Panc1 (cell line): ENCODE results near the gene HGF. TPM values are rescaled to one million over a fixed set of nuclear protein-coding genes. Genes with fewer than 3 reads are reported as not detected.

ENCODE experiments used
- ATAC-seq: fragments of 200-7000 bp; cut with Tn5 transposase; 2 replicates; pipeline ENCODE4 v1.9.1; 2020; ENCODE audit warnings: mild to moderate bottlenecking, moderate library complexity
- BruUV-seq: library from RNA; stranded (reverse); fragments of 400-500 nt; replicated peaks from 2 replicates; lab custom pipeline; 2021; lab: Mats Ljungman, UMichigan
- CTCF ChIA-PET: fragments of 300-600 bp; sonication (Branson Sonifier 250); formaldehyde crosslinking; loops from one replicate; lab custom pipeline; 2022; ENCODE audit warnings: antibody characterized with exemption; lab: Charles Lee
- POLR2A ChIA-PET: fragments of 300-600 bp; sonication (Branson Sonifier 250); formaldehyde crosslinking; loops from one replicate; lab custom pipeline; 2022; ENCODE audit warnings: antibody characterized with exemption; lab: Charles Lee
- DNase-seq: peaks from one replicate; pipeline ENCODE4 v3.0.0-alpha.2; 2010; ENCODE audit warnings: low read depth, low spot score
- H3K27ac ChIP-seq: 2 replicates; pipeline ENCODE4 v1.5.1; 2011; ENCODE audit warnings: mild to moderate bottlenecking, low read length, inconsistent platforms
- H3K27me3 ChIP-seq: fragments of 200-500 bp; sonication (Bioruptor generic); 2 replicates; pipeline ENCODE4 v1.6.0; 2014; ENCODE audit warnings: low read length, inconsistent platforms; ENCODE audit not compliant: control insufficient read depth, insufficient read depth
- H3K36me3 ChIP-seq: fragments of 200-500 bp; sonication (Bioruptor generic); 2 replicates; pipeline ENCODE4 v1.5.1; 2014; ENCODE audit warnings: inconsistent platforms, mild to moderate bottlenecking, low read length, moderate library complexity; ENCODE audit not compliant: control insufficient read depth, insufficient read depth
- H3K4me1 ChIP-seq: 2 replicates; pipeline ENCODE4 v1.5.1; 2011; ENCODE audit warnings: inconsistent platforms, mild to moderate bottlenecking, low read length, moderate library complexity; ENCODE audit not compliant: control insufficient read depth, insufficient read depth
- H3K4me3 ChIP-seq, 2 experiments: 2 replicates each; pipeline ENCODE4 v1.5.1; 2011 to 2012; ENCODE audit warnings: low read depth in 2 of 2, low read length in 2 of 2, mild to moderate bottlenecking in 2 of 2, inconsistent platforms in 1 of 2, moderate library complexity in 1 of 2
- H3K9me3 ChIP-seq: fragments of 200-500 bp; sonication (Bioruptor generic); 2 replicates; pipeline ENCODE4 v1.5.1; 2014; ENCODE audit warnings: low read depth, mild to moderate bottlenecking, inconsistent platforms, low read length, moderate library complexity; ENCODE audit not compliant: control insufficient read depth, insufficient read depth
- CTCF ChIP-seq: fragments of 450-650 bp; IDR thresholded peaks from 2 replicates; pipeline ENCODE4 v1.5.1; 2017; ENCODE audit warnings: mild to moderate bottlenecking
- POLR2AphosphoS5 ChIP-seq: IDR thresholded peaks from 2 replicates; pipeline ENCODE4 v1.6.1; 2012; ENCODE audit warnings: mild to moderate bottlenecking, low read depth, low read length, moderate library complexity
- REST ChIP-seq, 2 experiments: IDR thresholded peaks; 2 replicates each; pipeline ENCODE4 v1.6.1; 2011 to 2012; ENCODE audit warnings: low read depth in 2 of 2, control low read depth in 1 of 2, low read length in 1 of 2, mild to moderate bottlenecking in 1 of 2, moderate library complexity in 1 of 2; ENCODE audit not compliant: insufficient read depth in 1 of 2
- SIN3A ChIP-seq: IDR thresholded peaks from 2 replicates; pipeline ENCODE4 v1.6.1; 2012; ENCODE audit warnings: low read depth, mild to moderate bottlenecking, low read length, moderate library complexity, borderline replicate concordance; ENCODE audit not compliant: insufficient read depth
- TCF7L2 ChIP-seq: IDR thresholded peaks from 2 replicates; pipeline ENCODE4 v1.6.1; 2011; ENCODE audit warnings: mild to moderate bottlenecking, low read depth, low read length, inconsistent platforms
- in situ Hi-C: cut with HindIII; loops from 2 replicates; pipeline ENCODE4 v1.10.0; 2016; ENCODE audit warnings: low sequenced_read_pairs, low pct_unique_long_range_greater_than_20kb
- intact Hi-C: fragments of 100-400 bp; cut with micrococcal nuclease; formaldehyde crosslinking; loops from one replicate; pipeline ENCODE4 v1.10.0; 2022; ENCODE audit not compliant: unreplicated experiment
- total RNA-seq: library from RNA; stranded (reverse); gene quantifications from one replicate; pipeline ENCODE4 v1.2.1, GENCODE V29; 2021; ENCODE audit not compliant: unreplicated experiment

Gene HGF
- total RNA-seq, 1 experiment from 2014 or later = 0.49 TPM

- intact Hi-C loops (loop anchor here (1.0 kb wide), 1 partner anchor 218 kb away; no protein-coding TSS in a partner anchor), in situ Hi-C loops (no loop called here)
- H3K4me1 ChIP-seq = no peaks in the 10 kb centered on the region; the same call in 1 of the 2 replicates
- POLR2A ChIA-PET = no interaction called here
- no peaks in the 10 kb centered on the region for H3K9me3 ChIP-seq
- no TSS peak for BruUV-seq
- CTCF ChIA-PET = interaction anchor here (1.5 kb wide), 1 partner anchor 215 kb away, joined by 7 read pairs; no protein-coding TSS in a partner anchor
- TF ChIP-seq REST (IDR thresholded peaks at IDR 0.05; ENCODE audit: insufficient read depth in 1 of 2, low read depth in 2 of 2, low read length in 1 of 2) (no peak), POLR2AphosphoS5 (no peak), TCF7L2 (no peak), CTCF (peak; percentile 79)
- no peaks in the 10 kb centered on the region for H3K36me3 ChIP-seq
- no peak overlapping the region for H3K27ac ChIP-seq
- H3K27me3 ChIP-seq = no peaks in the 10 kb centered on the region
- DNase-seq = peak; percentile 81
- H3K4me3 ChIP-seq = no peak overlapping the region
- peak; percentile 90 for ATAC-seq
These were observed 53.8 kb downstream of the HGF start for GRCh38 chr7:81715984-81716588.

GRCh38 chr7:81714306-81714705 lies 55.5 kb downstream of the HGF start:
- no peak for TF ChIP-seq CTCF
- no peak for TF ChIP-seq REST (IDR thresholded peaks at IDR 0.05; ENCODE audit: insufficient read depth in 1 of 2, low read depth in 2 of 2, low read length in 1 of 2)
- no peak for TF ChIP-seq POLR2AphosphoS5
- TF ChIP-seq TCF7L2 = no peak
- TF ChIP-seq SIN3A = no peak
- no peaks in the 10 kb centered on the region for H3K9me3 ChIP-seq
- intact Hi-C loops = no loop called here
- no TSS peak for BruUV-seq
- in situ Hi-C loops = no loop called here
- ATAC-seq (no peak), DNase-seq (no peak)
- no peak overlapping the region for H3K27ac ChIP-seq
- H3K27me3 ChIP-seq = no peaks in the 10 kb centered on the region
- no peaks in the 10 kb centered on the region; the same call in 1 of the 2 replicates for H3K4me1 ChIP-seq
- H3K36me3 ChIP-seq = no peaks in the 10 kb centered on the region
- ChIA-PET CTCF (no interaction called here), POLR2A (no interaction called here)
- H3K4me3 ChIP-seq = no peak overlapping the region
